Spleen (tissue), 11 donors: ENCODE data around the gene C19orf53. TPM values are rescaled to one million over a fixed set of nuclear protein-coding genes. Genes with fewer than 3 reads are reported as not detected.

Experiments used
- DNase-seq: peaks from one replicate; pipeline ENCODE4 v3.0.0-alpha.2; 2020
- H3K27ac ChIP-seq, 8 donors: fragments of 200-600 bp; sonication (generic) in 7 of 8; 1 replicate in 4 of 8; 2 replicates in 4 of 8; pipeline versions ENCODE4 v1.5.0 to v1.8.0; 2016 to 2021; ENCODE audit warnings: inconsistent platforms in 4 of 8, mild to moderate bottlenecking in 4 of 8, moderate library complexity in 1 of 8
- H3K27me3 ChIP-seq, 7 donors: fragments of 200-600 bp; sonication (generic) in 6 of 7; replicated peaks in 1 of 7; 1 replicate in 4 of 7; 2 replicates in 3 of 7; pipeline versions ENCODE4 v1.5.0 to v1.8.0; 2016 to 2021; ENCODE audit warnings: inconsistent platforms in 3 of 7, mild to moderate bottlenecking in 1 of 7
- H3K36me3 ChIP-seq, 6 donors: fragments of 200-600 bp; sonication (generic) in 5 of 6; 1 replicate in 4 of 6; 2 replicates in 2 of 6; pipeline versions ENCODE4 v1.5.0 to v1.8.0; 2016 to 2021; ENCODE audit warnings: inconsistent platforms in 2 of 6
- H3K4me1 ChIP-seq, 6 donors: fragments of 200-600 bp; sonication (generic) in 5 of 6; 1 replicate in 3 of 6; 2 replicates in 3 of 6; pipeline versions ENCODE4 v1.5.0 to v1.8.0; 2016 to 2021; ENCODE audit warnings: inconsistent platforms in 3 of 6
- H3K4me3 ChIP-seq, 8 donors: fragments of 200-600 bp; sonication (generic) in 7 of 8; 1 replicate in 4 of 8; 2 replicates in 4 of 8; pipeline versions ENCODE4 v1.5.0 to v1.8.0; 2016 to 2021; ENCODE audit warnings: inconsistent platforms in 4 of 8, mild to moderate bottlenecking in 4 of 8, moderate library complexity in 2 of 8
- H3K9me3 ChIP-seq, 8 donors: fragments of 200-600 bp; sonication (generic) in 7 of 8; 1 replicate in 4 of 8; 2 replicates in 4 of 8; pipeline versions ENCODE4 v1.5.0 to v1.8.0; 2016 to 2021; ENCODE audit warnings: inconsistent platforms in 4 of 8
- CTCF ChIP-seq, 11 experiments: fragments of 200-600 bp in 7 of 11; fragments of 450-650 bp in 4 of 11; sonication (generic) in 4 of 11; IDR thresholded peaks in 8 of 11; conservative IDR thresholded peaks in 3 of 11; 1 replicate in 7 of 11; 2 replicates in 4 of 11; pipeline versions ENCODE4 v1.4.0 to v1.8.0; 2016 to 2021; ENCODE audit warnings: antibody characterized with exemption in 11 of 11, inconsistent platforms in 4 of 11, mild to moderate bottlenecking in 1 of 11
- POLR2A ChIP-seq, 3 donors: fragments of 450-650 bp; IDR thresholded peaks; one replicate each; pipeline ENCODE4 v1.5.1; 2017; ENCODE audit warnings: antibody characterized with exemption in 3 of 3, mild to moderate bottlenecking in 1 of 3
- POLR2AphosphoS5 ChIP-seq, 3 donors: sonication (generic); formaldehyde crosslinking; IDR thresholded peaks; one replicate each; pipeline ENCODE4 v1.5.1; 2017; ENCODE audit warnings: antibody characterized with exemption in 3 of 3
- WGBS, 5 donors: extraction: QIAGEN DNeasy Blood & Tissue Kit in 3 of 5; methylation state at CpG; one replicate each; pipeline versions ENCODE4 v1.1.5 to v1.1.7; 2013 to 2018; 5-methylcytosine and 5-hydroxymethylcytosine counted together
- intact Hi-C: fragments of 100-400 bp; cut with DNase I; formaldehyde crosslinking; loops from one replicate; pipeline ENCODE4 v1.15.0; 2023; ENCODE audit warnings: low total_unique reads
- polyA plus RNA-seq, 3 donors: library from polyadenylated mRNA; stranded (reverse); fragments of 200-250 nt; gene quantifications; one replicate each; pipeline ENCODE4 v1.2.1, GENCODE V29; 2013
- total RNA-seq, 7 donors: library from RNA; depleted of rRNA in 3 of 7; stranded (reverse); fragments of >200 nt in 3 of 7; fragmentation: NEBNext Ultra II Directional in 4 of 7; extraction: Animal tissue kit (Norgen Biotek cat#: 25700) in 4 of 7; gene quantifications; one replicate each; pipeline versions ENCODE4 v1.1.0 to v1.2.1, GENCODE V29; 2016 to 2021
- donor health status: healthy with polysubstance abuse.
- donor health status: DM: no; HTN: no; CAD: no; lungs with moderate emphysema.
- donor health status: DM: no; HTN: no; CAD: no.
- donor health status: Bipolar disorder and iron deficiency.
- donor health status: healthy.
- donor health status: DM: no; HTN: no; CAD: no.
- donor health status: DM: yes; HTN: yes; CAD: no.

Gene C19orf53
- total and polyA plus RNA-seq, 10 donors: 39.6 to 190 (median 107) TPM

DNA sequence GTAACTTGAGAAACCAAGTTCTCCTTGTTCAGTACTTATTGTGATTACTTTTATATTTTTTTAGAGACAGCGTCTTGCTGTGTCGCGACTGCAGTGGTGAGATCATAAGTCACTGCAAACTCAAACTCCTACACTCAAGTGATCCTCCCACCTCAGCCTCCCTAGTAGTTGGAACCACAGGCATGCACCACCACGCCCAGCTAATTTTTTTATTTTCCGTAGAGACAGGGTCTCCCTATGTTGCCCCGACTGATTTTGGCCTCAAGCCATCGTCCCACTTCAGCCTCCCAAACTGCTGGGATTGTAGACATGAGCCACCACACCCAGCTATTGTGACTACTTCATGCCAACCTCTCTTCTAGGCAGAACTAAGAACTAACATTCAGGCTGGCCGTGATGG is 8.3 kb downstream of the C19orf53 start:
- Histone ChIP-seq H3K36me3 (peaks cover 2 to 24% (median 20%) of the 10 kb centered on the region in 6 donors), H3K27ac (no peak overlapping the region), H3K27me3 (no peaks in the 10 kb centered on the region), H3K4me3 (no peak overlapping the region), H3K4me1 (peaks cover 9 to 58% (median 32%) of the 10 kb centered on the region in 6 donors), H3K9me3 (no peaks in the 10 kb centered on the region)
- TF ChIP-seq POLR2AphosphoS5 (IDR thresholded peaks at IDR 0.05) (no peak), CTCF (IDR thresholded peaks at IDR 0.05 in 8 of 11, conservative IDR thresholded peaks at IDR 0.05 in 3 of 11) (no peak), POLR2A (IDR thresholded peaks at IDR 0.05) (no peak)
- 79 to 89% (median 80%) methylated on average over 8 of the region's 8 CpGs for WGBS, 5 donors
- DNase-seq: no peak
- intact Hi-C loops: no loop called here

- Histone ChIP-seq H3K9me3 (no peaks in the 10 kb centered on the region), H3K27ac (no peak overlapping the region), H3K4me3 (no peak overlapping the region), H3K4me1 (peaks cover 17 to 70% (median 45%) of the 10 kb centered on the region in 6 donors), H3K27me3 (no peaks in the 10 kb centered on the region), H3K36me3 (peaks cover 2 to 11% (median 7%) of the 10 kb centered on the region in 6 donors)
- intact Hi-C loops: loop anchor here (2.0 kb wide), 1 partner anchor 79 kb away; no protein-coding TSS in a partner anchor
- no peak for TF ChIP-seq POLR2AphosphoS5 (IDR thresholded peaks at IDR 0.05)
- TF ChIP-seq POLR2A (IDR thresholded peaks at IDR 0.05): no peak
- no peak for TF ChIP-seq CTCF (IDR thresholded peaks at IDR 0.05 in 8 of 11, conservative IDR thresholded peaks at IDR 0.05 in 3 of 11)
- WGBS, 5 donors: 70 to 83% (median 78%) methylated on average over 18 of the region's 18 CpGs
- no peak for DNase-seq
Observed at GRCh38 chr19:13783565-13784500, 9.6 kb downstream of the C19orf53 start.

DNA sequence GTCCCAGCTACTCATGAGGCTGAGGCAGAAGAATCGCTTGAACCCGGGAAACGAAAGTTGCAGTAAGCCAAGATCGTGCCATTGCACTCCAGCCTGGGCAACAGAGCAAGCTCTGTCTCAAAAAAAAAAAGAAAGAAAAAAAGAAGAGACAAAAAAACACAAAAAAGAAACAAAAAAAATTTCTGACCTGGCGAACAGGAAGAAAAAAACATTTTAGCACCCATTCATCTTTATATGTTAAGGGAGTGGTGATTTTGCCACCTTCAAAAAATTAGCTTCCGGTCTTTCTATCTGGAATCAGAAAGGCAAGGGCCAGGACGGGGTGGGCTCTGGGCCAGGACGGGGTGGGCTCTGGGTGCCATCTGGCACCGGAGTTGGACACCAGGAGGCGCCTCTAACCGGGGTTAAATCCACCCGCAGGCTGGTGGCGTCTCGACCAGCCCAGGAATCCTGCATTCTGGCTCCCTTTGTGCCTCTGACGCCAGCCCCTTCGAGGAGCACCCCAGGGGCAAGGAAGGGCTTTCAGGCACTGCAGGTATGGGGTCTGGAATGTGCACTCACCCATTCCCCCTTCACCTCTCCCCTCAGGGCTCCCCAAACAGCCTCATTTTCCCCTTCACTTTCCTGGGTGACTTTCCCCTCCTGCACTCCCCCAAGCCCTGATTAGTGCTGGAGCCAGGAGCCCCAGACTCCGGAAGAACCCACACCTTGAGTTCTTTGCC is 10.6 kb downstream of the C19orf53 start:
- 20 to 29% (median 24%) methylated on average over 17 of the region's 17 CpGs for WGBS, 5 donors
- peak; percentile 91 for DNase-seq
- Histone ChIP-seq H3K36me3 (peaks cover 0 to under 1% (median 0%) of the 10 kb centered on the region in 6 donors), H3K27ac (peak overlapping the region in 2 of 8 donors; percentile 34 to 51), H3K4me3 (peak overlapping the region in 1 of 8 donors; percentile 35), H3K27me3 (no peaks in the 10 kb centered on the region), H3K4me1 (peaks cover 26 to 80% (median 56%) of the 10 kb centered on the region in 6 donors), H3K9me3 (no peaks in the 10 kb centered on the region)
- no peak for TF ChIP-seq POLR2A (IDR thresholded peaks at IDR 0.05)
- peak; percentile 25 to 58 (median 53) for TF ChIP-seq POLR2AphosphoS5 (IDR thresholded peaks at IDR 0.05)
- peak; percentile 55 to 88 (median 77) for TF ChIP-seq CTCF (IDR thresholded peaks at IDR 0.05 in 8 of 11, conservative IDR thresholded peaks at IDR 0.05 in 3 of 11)
- intact Hi-C loops: loop anchor here (2.0 kb wide), 1 partner anchor 78 kb away; no protein-coding TSS in a partner anchor
